ENCODE measurements around the gene FAT4. TPM values are rescaled to one million over a fixed set of nuclear protein-coding genes. Genes with fewer than 3 reads are reported as not detected.

The FAT4 gene, protein sequence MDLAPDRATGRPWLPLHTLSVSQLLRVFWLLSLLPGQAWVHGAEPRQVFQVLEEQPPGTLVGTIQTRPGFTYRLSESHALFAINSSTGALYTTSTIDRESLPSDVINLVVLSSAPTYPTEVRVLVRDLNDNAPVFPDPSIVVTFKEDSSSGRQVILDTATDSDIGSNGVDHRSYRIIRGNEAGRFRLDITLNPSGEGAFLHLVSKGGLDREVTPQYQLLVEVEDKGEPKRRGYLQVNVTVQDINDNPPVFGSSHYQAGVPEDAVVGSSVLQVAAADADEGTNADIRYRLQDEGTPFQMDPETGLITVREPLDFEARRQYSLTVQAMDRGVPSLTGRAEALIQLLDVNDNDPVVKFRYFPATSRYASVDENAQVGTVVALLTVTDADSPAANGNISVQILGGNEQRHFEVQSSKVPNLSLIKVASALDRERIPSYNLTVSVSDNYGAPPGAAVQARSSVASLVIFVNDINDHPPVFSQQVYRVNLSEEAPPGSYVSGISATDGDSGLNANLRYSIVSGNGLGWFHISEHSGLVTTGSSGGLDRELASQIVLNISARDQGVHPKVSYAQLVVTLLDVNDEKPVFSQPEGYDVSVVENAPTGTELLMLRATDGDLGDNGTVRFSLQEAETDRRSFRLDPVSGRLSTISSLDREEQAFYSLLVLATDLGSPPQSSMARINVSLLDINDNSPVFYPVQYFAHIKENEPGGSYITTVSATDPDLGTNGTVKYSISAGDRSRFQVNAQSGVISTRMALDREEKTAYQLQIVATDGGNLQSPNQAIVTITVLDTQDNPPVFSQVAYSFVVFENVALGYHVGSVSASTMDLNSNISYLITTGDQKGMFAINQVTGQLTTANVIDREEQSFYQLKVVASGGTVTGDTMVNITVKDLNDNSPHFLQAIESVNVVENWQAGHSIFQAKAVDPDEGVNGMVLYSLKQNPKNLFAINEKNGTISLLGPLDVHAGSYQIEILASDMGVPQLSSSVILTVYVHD (N-terminal part only)
- 1.1 TPM for polyA plus RNA-seq (2013, experiment 1 of 2)
- polyA plus RNA-seq (2013, experiment 2 of 2): 1.1 TPM

- Histone ChIP-seq H3K27ac (replicated peaks; ENCODE audit: low read length) (peak within 1 kb of the TSS; percentile 88), H3K14ac (ENCODE audit: low read length) (peak within 1 kb of the TSS; percentile 94), H3K18ac (ENCODE audit: low read length) (peak within 1 kb of the TSS; percentile 97), H2BK12ac (ENCODE audit: low read length) (peak within 1 kb of the TSS; percentile 82), H2AK5ac (ENCODE audit: low read depth, low read length) (peak within 1 kb of the TSS; percentile 37), H4K91ac (ENCODE audit: low read depth, low read length, poor library complexity) (peak within 1 kb of the TSS; percentile 28), H2BK15ac (ENCODE audit: low read length) (peak within 1 kb of the TSS; percentile 58), H2BK120ac (ENCODE audit: low read depth, low read length) (no peak within 1 kb of the TSS), H3K4me3 (ENCODE audit: low read length in 2 of 2) (peak within 1 kb of the TSS; percentile 83 to 87), H3K23ac (ENCODE audit: low read depth, low read length, poor library complexity) (no peak within 1 kb of the TSS), H3K9me3 (replicated peaks in 1 of 2; ENCODE audit: control insufficient read depth in 2 of 2, insufficient read depth in 1 of 2, low read depth in 1 of 2, low read length in 2 of 2) (peaks cover 0 to 25% of the 10 kb centered on the region in 2 donors), H3K36me3 (replicated peaks in 1 of 2; ENCODE audit: control insufficient read depth in 2 of 2, insufficient read depth in 2 of 2, low read length in 2 of 2) (peaks cover 0 to 30% of the 10 kb centered on the region in 2 donors), H2AFZ (ENCODE audit: low read length) (peak within 1 kb of the TSS; percentile 98), H2BK5ac (ENCODE audit: low read length) (peak within 1 kb of the TSS; percentile 95), H3K27me3 (ENCODE audit: control insufficient read depth in 3 of 3, insufficient read depth in 3 of 3, low read depth in 1 of 3, low read length in 3 of 3) (peaks cover 0 to 12% (median 0%) of the 10 kb centered on the region in 3 experiments), H3K4me1 (ENCODE audit: control insufficient read depth in 2 of 2, insufficient read depth in 1 of 2, low read depth in 1 of 2, low read length in 2 of 2) (peaks cover 2 to 6% of the 10 kb centered on the region in 2 donors), H4K8ac (ENCODE audit: low read depth, low read length) (no peak within 1 kb of the TSS), H3K4ac (ENCODE audit: low read length) (no peak within 1 kb of the TSS), H3K9ac (ENCODE audit: low read depth, low read length, poor library complexity) (peak within 1 kb of the TSS; percentile 90), H3K4me2 (ENCODE audit: insufficient read depth, low read length, poor library complexity, severe bottlenecking) (peak within 1 kb of the TSS; percentile 98), H3K79me1 (ENCODE audit: low read depth, low read length) (peaks cover 3% of the 10 kb centered on the region)
- no CpG with 5 or more reads among the region's 68 CpGs for WGBS, 2 donors (ENCODE audit: extremely low coverage in 2 of 2, insufficient read length in 2 of 2, insufficient replicate concordance in 1 of 2)
- peak; percentile 89 for DNase-seq (ENCODE audit: low spot score)
Measured at GRCh38 chr4:125314676-125315575, at the start of gene FAT4. Gene FAT4, plus strand, starts transcription at chr4:125314955. Its CDS starts 1,457 bp downstream, at chr4:125316412.

DNA sequence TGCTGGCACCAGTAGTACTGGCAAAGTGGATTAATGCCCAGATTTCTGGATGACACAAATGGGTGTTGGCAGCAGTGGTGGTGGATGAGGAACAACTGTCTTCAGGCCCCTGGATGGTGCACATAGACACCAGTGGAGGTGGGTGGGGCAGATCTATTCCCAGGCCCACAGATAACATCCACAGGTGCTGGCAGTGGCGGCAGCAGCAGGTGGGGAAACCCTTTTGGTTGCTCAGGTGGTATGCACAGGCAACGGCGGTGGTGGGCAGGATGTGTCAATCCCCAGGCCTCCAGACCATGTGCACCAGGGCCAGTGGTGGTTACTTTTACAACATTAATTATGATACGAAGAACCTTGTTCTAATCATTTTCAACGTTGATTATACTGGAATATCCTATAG is 48.9 kb upstream of the FAT4 start:
- H3K79me1 ChIP-seq (ENCODE audit: low read depth, low read length): no peaks in the 10 kb centered on the region
- H3K27ac ChIP-seq (replicated peaks; ENCODE audit: low read length): no peak overlapping the region
- no CpG with 5 or more reads among the region's 5 CpGs for WGBS, 2 donors (ENCODE audit: extremely low coverage in 2 of 2, insufficient read length in 2 of 2, insufficient replicate concordance in 1 of 2)
- peak overlapping the region; percentile 71 for H3K18ac ChIP-seq (ENCODE audit: low read length)
- H3K36me3 ChIP-seq (replicated peaks in 1 of 2; ENCODE audit: control insufficient read depth in 2 of 2, insufficient read depth in 2 of 2, low read length in 2 of 2): no peaks in the 10 kb centered on the region
- H3K9ac ChIP-seq (ENCODE audit: low read depth, low read length, poor library complexity): no peak overlapping the region
- no peaks in the 10 kb centered on the region for H3K27me3 ChIP-seq (ENCODE audit: control insufficient read depth in 3 of 3, insufficient read depth in 3 of 3, low read depth in 1 of 3, low read length in 3 of 3)
- H3K14ac ChIP-seq (ENCODE audit: low read length): no peak overlapping the region
- peak overlapping the region; percentile 68 for H4K91ac ChIP-seq (ENCODE audit: low read depth, low read length, poor library complexity)
- peak overlapping the region; percentile 92 for H2AK5ac ChIP-seq (ENCODE audit: low read depth, low read length)
- H4K8ac ChIP-seq (ENCODE audit: low read depth, low read length): no peak overlapping the region
- no peaks in the 10 kb centered on the region for H3K9me3 ChIP-seq (replicated peaks in 1 of 2; ENCODE audit: control insufficient read depth in 2 of 2, insufficient read depth in 1 of 2, low read depth in 1 of 2, low read length in 2 of 2)
- H3K4me3 ChIP-seq (ENCODE audit: low read length in 2 of 2): no peak overlapping the region
- H3K4ac ChIP-seq (ENCODE audit: low read length): no peak overlapping the region
- peak overlapping the region; percentile 41 for H2BK12ac ChIP-seq (ENCODE audit: low read length)
- peak overlapping the region; percentile 70 for H2BK5ac ChIP-seq (ENCODE audit: low read length)
- H2BK120ac ChIP-seq (ENCODE audit: low read depth, low read length): no peak overlapping the region
- H3K4me1 ChIP-seq (ENCODE audit: control insufficient read depth in 2 of 2, insufficient read depth in 1 of 2, low read depth in 1 of 2, low read length in 2 of 2): peaks cover 6% of the 10 kb centered on the region in 2 donors
- H2AFZ ChIP-seq (ENCODE audit: low read length): no peak overlapping the region
- no peak overlapping the region for H3K4me2 ChIP-seq (ENCODE audit: insufficient read depth, low read length, poor library complexity, severe bottlenecking)
- no peak for DNase-seq (ENCODE audit: low spot score)
- peak overlapping the region; percentile 71 for H2BK15ac ChIP-seq (ENCODE audit: low read length)
- H3K23ac ChIP-seq (ENCODE audit: low read depth, low read length, poor library complexity): no peak overlapping the region

GRCh38 chr4:125266901-125267604 is 47.7 kb upstream of the FAT4 start:
- H3K4me2 ChIP-seq (ENCODE audit: insufficient read depth, low read length, poor library complexity, severe bottlenecking): no peak overlapping the region
- H3K18ac ChIP-seq (ENCODE audit: low read length): no peak overlapping the region
- no peak overlapping the region for H2BK15ac ChIP-seq (ENCODE audit: low read length)
- H3K36me3 ChIP-seq (replicated peaks in 1 of 2; ENCODE audit: control insufficient read depth in 2 of 2, insufficient read depth in 2 of 2, low read length in 2 of 2): no peaks in the 10 kb centered on the region
- no peak for DNase-seq (ENCODE audit: low spot score)
- no peak overlapping the region for H2AK5ac ChIP-seq (ENCODE audit: low read depth, low read length)
- no peaks in the 10 kb centered on the region for H3K9me3 ChIP-seq (replicated peaks in 1 of 2; ENCODE audit: control insufficient read depth in 2 of 2, insufficient read depth in 1 of 2, low read depth in 1 of 2, low read length in 2 of 2)
- H3K9ac ChIP-seq (ENCODE audit: low read depth, low read length, poor library complexity): no peak overlapping the region
- H3K27me3 ChIP-seq (ENCODE audit: control insufficient read depth in 3 of 3, insufficient read depth in 3 of 3, low read depth in 1 of 3, low read length in 3 of 3): no peaks in the 10 kb centered on the region
- H2BK5ac ChIP-seq (ENCODE audit: low read length): no peak overlapping the region
- no peak overlapping the region for H3K4ac ChIP-seq (ENCODE audit: low read length)
- no peak overlapping the region for H4K8ac ChIP-seq (ENCODE audit: low read depth, low read length)
- H3K23ac ChIP-seq (ENCODE audit: low read depth, low read length, poor library complexity): no peak overlapping the region
- H3K4me3 ChIP-seq (ENCODE audit: low read length in 2 of 2): no peak overlapping the region
- no CpG with 5 or more reads among the region's 7 CpGs for WGBS, 2 donors (ENCODE audit: extremely low coverage in 2 of 2, insufficient read length in 2 of 2, insufficient replicate concordance in 1 of 2)
- no peak overlapping the region for H3K14ac ChIP-seq (ENCODE audit: low read length)
- no peaks in the 10 kb centered on the region for H3K79me1 ChIP-seq (ENCODE audit: low read depth, low read length)
- no peak overlapping the region for H4K91ac ChIP-seq (ENCODE audit: low read depth, low read length, poor library complexity)
- H3K27ac ChIP-seq (replicated peaks; ENCODE audit: low read length): no peak overlapping the region
- H2BK12ac ChIP-seq (ENCODE audit: low read length): no peak overlapping the region
- no peak overlapping the region for H2BK120ac ChIP-seq (ENCODE audit: low read depth, low read length)
- H3K4me1 ChIP-seq (ENCODE audit: control insufficient read depth in 2 of 2, insufficient read depth in 1 of 2, low read depth in 1 of 2, low read length in 2 of 2): peaks cover 6 to 7% of the 10 kb centered on the region in 2 donors
- H2AFZ ChIP-seq (ENCODE audit: low read length): peak overlapping the region; percentile 24
